Measurements from ENCODE around the gene STX7. TPM values are rescaled to one million over a fixed set of nuclear protein-coding genes. Genes with fewer than 3 reads are reported as not detected.
A peak's percentile ranks its signal among the peaks of the same experiment; 100 is the strongest.

The STX7 gene
- total RNA-seq, 1 experiment from 2014 or later = 33.0 TPM

DNA sequence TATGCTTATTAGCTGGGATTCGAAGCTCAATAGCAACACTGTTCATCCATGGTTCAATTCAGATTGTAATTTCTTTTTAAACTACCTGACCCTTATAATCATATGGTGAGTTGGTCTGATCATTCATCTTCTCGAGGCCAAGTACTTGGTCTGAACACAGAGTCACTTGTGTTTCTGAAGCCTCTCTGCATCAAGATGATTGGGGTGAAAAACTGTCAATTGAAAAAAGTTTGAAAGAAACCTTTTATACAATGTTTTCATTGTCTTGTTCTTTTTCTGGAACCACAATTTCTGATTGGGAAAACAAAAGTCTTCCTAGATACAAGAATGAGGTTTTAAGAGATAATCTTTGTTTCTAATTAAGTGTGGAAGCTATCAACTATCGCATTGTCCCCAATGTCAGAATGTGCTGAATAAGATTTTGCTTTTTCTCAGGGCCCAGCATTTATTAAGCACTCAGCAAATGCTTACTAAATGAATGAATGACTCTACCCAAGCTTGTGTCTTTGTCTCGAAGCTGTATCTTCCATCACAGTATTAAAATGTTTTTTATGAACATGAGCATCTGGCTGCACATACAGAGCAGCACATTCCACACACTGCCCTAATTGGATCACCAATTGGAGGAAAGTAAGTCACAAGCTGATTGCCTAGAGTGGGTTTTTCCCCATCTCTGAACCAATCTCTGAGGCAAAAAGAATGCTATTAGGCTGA lies 66.6 kb downstream of the STX7 start:
- BruUV-seq (replicated peaks) = no TSS peak
- no peaks in the 10 kb centered on the region for H3K9me3 Mint-ChIP-seq (ENCODE audit: unreplicated experiment)
- H3K4me3 Mint-ChIP-seq (ENCODE audit: unreplicated experiment) = no peak overlapping the region
- no peak for DNase-seq (ENCODE audit: unreplicated experiment)
- CTCF ChIA-PET = interaction anchor here (1.9 kb wide), 1 partner anchor 166 kb away, joined by 14 read pairs; no protein-coding TSS in a partner anchor
- H3K36me3 Mint-ChIP-seq (ENCODE audit: insufficient read depth, unreplicated experiment) = peaks cover 9% of the 10 kb centered on the region
- intact Hi-C loops (cut with micrococcal nuclease) = no loop called here
- POLR2A ChIA-PET = interaction anchor here (0.8 kb wide), 1 partner anchor 9 kb away, joined by 3 read pairs; no protein-coding TSS in a partner anchor
- H3K4me1 Mint-ChIP-seq (ENCODE audit: insufficient read depth, unreplicated experiment) = peaks cover 6% of the 10 kb centered on the region
- TF ChIP-seq, protein P1, sequence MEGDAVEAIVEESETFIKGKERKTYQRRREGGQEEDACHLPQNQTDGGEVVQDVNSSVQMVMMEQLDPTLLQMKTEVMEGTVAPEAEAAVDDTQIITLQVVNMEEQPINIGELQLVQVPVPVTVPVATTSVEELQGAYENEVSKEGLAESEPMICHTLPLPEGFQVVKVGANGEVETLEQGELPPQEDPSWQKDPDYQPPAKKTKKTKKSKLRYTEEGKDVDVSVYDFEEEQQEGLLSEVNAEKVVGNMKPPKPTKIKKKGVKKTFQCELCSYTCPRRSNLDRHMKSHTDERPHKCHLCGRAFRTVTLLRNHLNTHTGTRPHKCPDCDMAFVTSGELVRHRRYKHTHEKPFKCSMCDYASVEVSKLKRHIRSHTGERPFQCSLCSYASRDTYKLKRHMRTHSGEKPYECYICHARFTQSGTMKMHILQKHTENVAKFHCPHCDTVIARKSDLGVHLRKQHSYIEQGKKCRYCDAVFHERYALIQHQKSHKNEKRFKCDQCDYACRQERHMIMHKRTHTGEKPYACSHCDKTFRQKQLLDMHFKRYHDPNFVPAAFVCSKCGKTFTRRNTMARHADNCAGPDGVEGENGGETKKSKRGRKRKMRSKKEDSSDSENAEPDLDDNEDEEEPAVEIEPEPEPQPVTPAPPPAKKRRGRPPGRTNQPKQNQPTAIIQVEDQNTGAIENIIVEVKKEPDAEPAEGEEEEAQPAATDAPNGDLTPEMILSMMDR (IDR thresholded peaks at IDR 0.05; ENCODE audit: unreplicated experiment) = no peak
- no peaks in the 10 kb centered on the region for H3K27me3 Mint-ChIP-seq (ENCODE audit: insufficient read depth, unreplicated experiment)
- no peak overlapping the region for H3K27ac Mint-ChIP-seq (ENCODE audit: low read depth, unreplicated experiment)

DNA sequence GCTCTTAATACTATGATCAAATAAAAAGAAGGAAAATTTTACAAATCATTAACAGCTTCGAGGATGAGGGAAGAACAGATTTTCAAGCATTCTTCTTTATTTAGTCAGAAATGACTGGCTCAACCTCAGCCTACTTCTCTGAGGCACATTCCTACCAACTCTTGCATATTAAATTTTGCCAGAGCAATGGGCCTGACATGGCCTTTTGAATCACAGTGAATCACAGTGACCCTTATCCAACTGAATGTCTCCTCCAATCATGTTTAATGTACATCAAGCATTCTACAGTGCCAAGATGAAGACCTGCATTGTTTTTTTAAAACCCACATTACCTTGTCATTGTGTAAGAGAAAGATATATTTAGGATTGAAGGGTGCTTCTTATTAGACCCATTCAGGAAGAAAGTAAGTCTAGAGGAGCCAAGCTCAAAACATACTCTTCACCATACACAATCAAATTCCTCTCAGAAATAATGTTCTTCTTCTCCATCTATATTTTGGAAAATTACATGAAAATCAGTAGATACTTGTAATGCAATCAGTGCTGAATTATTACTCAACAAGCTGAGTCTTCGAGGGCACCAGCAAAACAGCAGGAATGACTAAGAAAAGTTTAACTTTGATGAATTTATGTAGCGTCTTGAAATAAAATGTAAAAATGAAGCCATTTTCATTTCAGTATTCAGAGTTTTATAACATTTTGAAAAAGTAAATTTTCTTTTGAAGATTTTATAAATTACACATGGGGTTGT lies 67.5 kb downstream of the STX7 start:
- Mint-ChIP-seq H3K27me3 (ENCODE audit: insufficient read depth, unreplicated experiment) (no peaks in the 10 kb centered on the region), H3K27ac (ENCODE audit: low read depth, unreplicated experiment) (no peak overlapping the region), H3K4me3 (ENCODE audit: unreplicated experiment) (no peak overlapping the region), H3K9me3 (ENCODE audit: unreplicated experiment) (no peaks in the 10 kb centered on the region), H3K36me3 (ENCODE audit: insufficient read depth, unreplicated experiment) (peaks cover 6% of the 10 kb centered on the region), H3K4me1 (ENCODE audit: insufficient read depth, unreplicated experiment) (peaks cover 6% of the 10 kb centered on the region)
- peak; percentile 52 for DNase-seq (ENCODE audit: unreplicated experiment)
- BruUV-seq (replicated peaks) = no TSS peak
- ChIA-PET POLR2A (interaction anchor here (0.7 to 1.2 kb wide), 3 partner anchors 10 to 52 kb away, joined by 3 read pairs; no protein-coding TSS in a partner anchor), CTCF (interaction anchor here (1.1 to 1.9 kb wide), 2 partner anchors 145 to 166 kb away, joined by 3 to 14 read pairs; no protein-coding TSS in a partner anchor)
- intact Hi-C loops (cut with micrococcal nuclease) = no loop called here
- TF ChIP-seq, protein P1 (IDR thresholded peaks at IDR 0.05; ENCODE audit: unreplicated experiment) = no peak

DNA sequence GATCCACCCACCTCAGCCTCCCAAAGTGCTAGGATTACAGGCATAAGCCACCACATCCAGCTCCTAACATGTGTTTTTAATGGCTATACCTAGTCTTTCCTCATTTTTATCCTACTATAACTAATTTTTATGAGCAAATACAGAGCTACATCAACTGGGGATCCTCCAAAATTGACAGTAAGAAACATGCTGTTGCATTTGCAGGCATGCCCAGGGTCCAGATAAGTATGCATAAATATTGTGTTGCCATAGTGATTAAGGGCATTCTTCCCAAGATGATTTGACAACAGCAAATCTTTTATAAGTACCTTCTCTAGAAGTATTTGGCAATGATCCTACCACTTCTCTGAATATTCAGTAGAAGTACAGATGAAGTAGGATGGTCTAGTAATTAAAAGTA lies 69.7 kb downstream of the STX7 start:
- CTCF ChIA-PET = interaction anchor here (1.0 to 1.1 kb wide), 2 partner anchors 143 to 163 kb away, joined by 3 to 4 read pairs; no protein-coding TSS in a partner anchor
- BruUV-seq (replicated peaks) = no TSS peak
- no peak overlapping the region for H3K4me3 Mint-ChIP-seq (ENCODE audit: unreplicated experiment)
- no peak for DNase-seq (ENCODE audit: unreplicated experiment)
- no peaks in the 10 kb centered on the region for H3K27me3 Mint-ChIP-seq (ENCODE audit: insufficient read depth, unreplicated experiment)
- H3K27ac Mint-ChIP-seq (ENCODE audit: low read depth, unreplicated experiment) = no peak overlapping the region
- intact Hi-C loops (cut with micrococcal nuclease) = no loop called here
- H3K4me1 Mint-ChIP-seq (ENCODE audit: insufficient read depth, unreplicated experiment) = peaks cover 6% of the 10 kb centered on the region
- peaks cover 3% of the 10 kb centered on the region for H3K36me3 Mint-ChIP-seq (ENCODE audit: insufficient read depth, unreplicated experiment)
- H3K9me3 Mint-ChIP-seq (ENCODE audit: unreplicated experiment) = no peaks in the 10 kb centered on the region
- POLR2A ChIA-PET = interaction anchor here (0.6 to 1.5 kb wide), 2 partner anchors 8 to 28 kb away, joined by 4 read pairs; no protein-coding TSS in a partner anchor
- TF ChIP-seq, protein P1 (IDR thresholded peaks at IDR 0.05; ENCODE audit: unreplicated experiment) = no peak

DNA sequence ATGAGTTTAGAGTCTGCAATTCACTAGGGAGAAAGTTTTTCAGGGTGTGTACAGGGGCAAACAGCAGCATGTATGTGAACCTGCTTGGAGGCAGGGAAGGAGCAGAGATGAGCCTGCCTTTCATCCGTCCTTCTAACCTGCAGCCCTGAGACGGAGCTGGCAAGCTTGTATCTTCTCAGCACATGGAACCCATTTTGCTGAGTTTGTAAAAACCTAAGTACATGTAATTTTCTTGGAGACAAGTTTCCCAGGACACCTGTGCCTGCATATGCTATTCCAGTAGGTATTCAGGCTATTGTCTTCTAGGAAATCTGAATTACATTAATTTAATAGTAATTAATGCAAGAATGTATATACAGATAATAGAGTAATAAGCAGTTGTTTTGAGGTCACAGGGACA lies 82.8 kb downstream of the STX7 start:
- DNase-seq (ENCODE audit: unreplicated experiment) = no peak
- H3K36me3 Mint-ChIP-seq (ENCODE audit: insufficient read depth, unreplicated experiment) = peaks cover 5% of the 10 kb centered on the region
- no peak overlapping the region for H3K4me3 Mint-ChIP-seq (ENCODE audit: unreplicated experiment)
- CTCF ChIA-PET = no interaction called here
- no peak overlapping the region for H3K27ac Mint-ChIP-seq (ENCODE audit: low read depth, unreplicated experiment)
- no peaks in the 10 kb centered on the region for H3K4me1 Mint-ChIP-seq (ENCODE audit: insufficient read depth, unreplicated experiment)
- no peaks in the 10 kb centered on the region for H3K9me3 Mint-ChIP-seq (ENCODE audit: unreplicated experiment)
- POLR2A ChIA-PET = no interaction called here
- H3K27me3 Mint-ChIP-seq (ENCODE audit: insufficient read depth, unreplicated experiment) = no peaks in the 10 kb centered on the region
- no TSS peak for BruUV-seq (replicated peaks)
- TF ChIP-seq, protein P1 (IDR thresholded peaks at IDR 0.05; ENCODE audit: unreplicated experiment) = no peak
- intact Hi-C loops (cut with micrococcal nuclease) = no loop called here

Measured in MCF 10A (cell line).